ENCODE data around the gene TRA2B.

DNA sequence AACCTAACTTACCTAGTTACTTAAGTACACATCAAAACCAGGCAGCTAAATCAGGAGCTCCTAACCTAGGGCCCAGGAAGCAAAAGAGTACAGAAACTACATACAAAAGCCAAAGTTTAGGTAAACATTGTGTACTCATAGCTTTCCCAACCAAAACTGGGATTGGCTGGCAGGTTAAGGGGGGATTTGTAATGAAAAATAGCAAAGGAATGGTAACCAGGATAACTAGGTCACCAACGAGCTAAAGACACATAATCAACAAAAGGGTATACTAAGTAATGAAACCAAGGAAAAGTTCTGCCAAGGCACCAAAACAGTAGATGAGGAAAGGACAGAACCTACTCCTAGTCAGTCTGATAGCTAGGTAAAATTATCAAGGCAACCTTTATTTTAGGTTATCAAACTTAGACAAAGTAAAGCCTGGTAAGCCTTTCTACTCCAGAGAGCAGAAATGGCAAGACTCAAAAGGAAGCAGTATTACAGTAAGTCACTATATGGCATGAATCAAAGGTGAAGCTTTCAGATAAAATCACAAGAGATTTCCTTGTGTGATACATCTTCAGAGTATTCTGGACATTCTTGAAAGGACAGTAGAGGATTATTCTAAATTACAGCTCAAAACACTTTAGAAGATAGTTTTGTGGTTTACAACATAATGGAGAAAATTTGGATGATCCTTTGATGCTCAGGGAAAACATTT is 10.2 kb downstream of the TRA2B start:
- TF ChIP-seq POLR2A (IDR thresholded peaks at IDR 0.05), result no peak
- TF ChIP-seq, protein P1, sequence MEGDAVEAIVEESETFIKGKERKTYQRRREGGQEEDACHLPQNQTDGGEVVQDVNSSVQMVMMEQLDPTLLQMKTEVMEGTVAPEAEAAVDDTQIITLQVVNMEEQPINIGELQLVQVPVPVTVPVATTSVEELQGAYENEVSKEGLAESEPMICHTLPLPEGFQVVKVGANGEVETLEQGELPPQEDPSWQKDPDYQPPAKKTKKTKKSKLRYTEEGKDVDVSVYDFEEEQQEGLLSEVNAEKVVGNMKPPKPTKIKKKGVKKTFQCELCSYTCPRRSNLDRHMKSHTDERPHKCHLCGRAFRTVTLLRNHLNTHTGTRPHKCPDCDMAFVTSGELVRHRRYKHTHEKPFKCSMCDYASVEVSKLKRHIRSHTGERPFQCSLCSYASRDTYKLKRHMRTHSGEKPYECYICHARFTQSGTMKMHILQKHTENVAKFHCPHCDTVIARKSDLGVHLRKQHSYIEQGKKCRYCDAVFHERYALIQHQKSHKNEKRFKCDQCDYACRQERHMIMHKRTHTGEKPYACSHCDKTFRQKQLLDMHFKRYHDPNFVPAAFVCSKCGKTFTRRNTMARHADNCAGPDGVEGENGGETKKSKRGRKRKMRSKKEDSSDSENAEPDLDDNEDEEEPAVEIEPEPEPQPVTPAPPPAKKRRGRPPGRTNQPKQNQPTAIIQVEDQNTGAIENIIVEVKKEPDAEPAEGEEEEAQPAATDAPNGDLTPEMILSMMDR (IDR thresholded peaks at IDR 0.05), result no peak
